Measurements from ENCODE around the gene COMMD9.

COMMD9 gene

DNA sequence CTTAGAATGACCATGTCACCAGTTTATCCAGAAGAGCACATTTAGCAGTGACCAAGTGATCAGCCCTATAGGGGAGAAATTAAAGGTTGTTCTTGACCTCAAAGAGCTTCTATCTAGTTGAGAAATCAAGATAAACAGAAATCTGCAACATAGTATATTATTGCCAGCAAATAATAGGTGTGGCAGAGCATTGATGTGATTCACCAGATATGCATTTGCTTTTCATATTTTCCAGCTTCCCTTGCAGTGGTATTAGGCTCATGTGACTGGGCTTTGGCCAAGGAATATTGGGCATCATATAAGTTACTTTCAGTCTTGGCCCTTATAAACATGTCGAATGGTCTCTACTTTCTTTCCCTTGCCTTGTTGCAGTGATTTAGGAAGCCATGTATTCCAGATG is 34.5 kb downstream of the COMMD9 start:
- Histone ChIP-seq H3K36me3 (ENCODE audit: insufficient read depth, low read length) (0 out of 2 replicates have a peak, but pooled peaks cover 4% of the 10 kb centered on the region), H3K27me3 (ENCODE audit: insufficient read depth, low read length) (no peaks in the 10 kb centered on the region), H3K4me3 (ENCODE audit: low read depth, low read length) (no peak overlapping the region), H3K27ac (ENCODE audit: low read depth, low read length) (peak overlapping the region; percentile 5; the same call in 1 of the 2 replicates), H3K4me1 (ENCODE audit: control insufficient read depth, insufficient read depth, low read length, unreplicated experiment) (peaks cover 34% of the 10 kb centered on the region), H2AFZ (ENCODE audit: low read length, unreplicated experiment) (no peak overlapping the region), H3K79me2 (ENCODE audit: control insufficient read depth, insufficient read depth, low read length, unreplicated experiment) (no peaks in the 10 kb centered on the region)

DNA sequence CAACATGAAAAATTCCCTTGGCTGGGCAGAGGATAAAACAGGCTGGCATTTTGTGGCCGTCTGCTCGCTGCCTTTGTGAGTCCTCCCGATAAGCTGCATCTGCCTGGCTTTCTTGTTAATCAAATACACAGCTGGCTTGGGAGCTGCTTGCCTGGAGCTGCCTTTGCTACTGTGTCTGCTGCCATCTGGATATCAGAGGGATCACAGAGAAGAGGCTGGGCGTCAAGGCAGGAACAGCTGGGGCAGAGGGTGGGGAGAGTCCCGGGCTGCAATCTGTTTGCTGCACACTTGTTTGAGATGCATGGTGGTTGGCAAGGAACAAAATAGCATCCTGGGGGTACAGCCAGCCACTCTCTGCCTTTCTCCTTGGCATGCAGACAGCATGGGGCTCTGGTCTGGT is 36.0 kb downstream of the COMMD9 start:
- H3K79me2 ChIP-seq (ENCODE audit: control insufficient read depth, insufficient read depth, low read length, unreplicated experiment), result no peaks in the 10 kb centered on the region
- no peaks in the 10 kb centered on the region for H3K27me3 ChIP-seq (ENCODE audit: insufficient read depth, low read length)
- no peak overlapping the region for H3K27ac ChIP-seq (ENCODE audit: low read depth, low read length)
- peaks cover 36% of the 10 kb centered on the region for H3K4me1 ChIP-seq (ENCODE audit: control insufficient read depth, insufficient read depth, low read length, unreplicated experiment)
- 0 out of 2 replicates have a peak, but pooled peaks cover 4% of the 10 kb centered on the region for H3K36me3 ChIP-seq (ENCODE audit: insufficient read depth, low read length)
- H2AFZ ChIP-seq (ENCODE audit: low read length, unreplicated experiment), result no peak overlapping the region
- no peak overlapping the region for H3K4me3 ChIP-seq (ENCODE audit: low read depth, low read length)

DNA sequence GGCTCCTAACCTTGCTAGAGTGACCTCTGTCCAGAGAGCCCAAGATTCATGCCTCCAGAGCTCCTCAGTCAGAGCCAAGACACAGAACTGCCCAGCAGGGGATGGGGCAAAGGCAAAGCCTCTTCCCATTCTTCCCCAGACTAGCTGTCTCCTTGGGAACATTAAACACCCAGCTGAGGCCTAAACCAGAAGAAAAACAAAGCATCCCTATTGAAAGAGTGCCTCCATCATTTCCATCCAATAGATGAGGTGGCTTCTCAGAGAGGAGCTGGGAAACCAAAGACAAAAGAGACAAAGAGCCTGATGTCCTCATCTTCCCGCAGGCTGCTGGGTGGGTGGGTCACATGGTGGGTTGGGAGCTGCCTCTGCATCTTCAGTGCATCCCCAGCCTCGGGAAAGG is 37.4 kb downstream of the COMMD9 start:
- H3K4me3 ChIP-seq (ENCODE audit: low read depth, low read length), result no peak overlapping the region
- peaks cover 27% of the 10 kb centered on the region for H3K4me1 ChIP-seq (ENCODE audit: control insufficient read depth, insufficient read depth, low read length, unreplicated experiment)
- 0 out of 2 replicates have a peak, but pooled peaks cover 4% of the 10 kb centered on the region for H3K36me3 ChIP-seq (ENCODE audit: insufficient read depth, low read length)
- H3K79me2 ChIP-seq (ENCODE audit: control insufficient read depth, insufficient read depth, low read length, unreplicated experiment), result no peaks in the 10 kb centered on the region
- H2AFZ ChIP-seq (ENCODE audit: low read length, unreplicated experiment), result no peak overlapping the region
- no peaks in the 10 kb centered on the region for H3K27me3 ChIP-seq (ENCODE audit: insufficient read depth, low read length)
- no peak overlapping the region for H3K27ac ChIP-seq (ENCODE audit: low read depth, low read length)

DNA sequence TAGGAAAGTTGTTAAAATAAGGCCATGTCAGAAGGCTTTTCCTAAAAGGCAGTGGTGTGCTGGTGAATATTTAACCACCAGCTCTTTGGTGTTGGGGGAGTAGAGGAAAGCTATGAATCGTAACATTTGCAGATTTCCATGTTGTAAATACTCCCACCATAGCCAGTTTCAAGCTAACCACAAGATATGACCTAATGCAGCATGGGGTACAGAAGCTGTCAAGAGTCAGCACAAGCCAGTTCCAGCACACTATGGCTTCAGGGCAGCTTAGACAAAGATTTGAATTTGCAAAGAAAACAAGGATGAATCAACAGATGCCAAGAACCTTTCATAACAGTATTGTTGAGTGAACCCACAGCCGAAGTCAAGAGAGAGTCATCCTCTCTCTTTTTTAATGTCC is 40.0 kb downstream of the COMMD9 start:
- Histone ChIP-seq H3K4me1 (ENCODE audit: control insufficient read depth, insufficient read depth, low read length, unreplicated experiment) (peaks cover 14% of the 10 kb centered on the region), H3K27me3 (ENCODE audit: insufficient read depth, low read length) (no peaks in the 10 kb centered on the region), H3K36me3 (ENCODE audit: insufficient read depth, low read length) (0 out of 2 replicates have a peak, but pooled peaks cover 4% of the 10 kb centered on the region), H2AFZ (ENCODE audit: low read length, unreplicated experiment) (no peak overlapping the region), H3K27ac (ENCODE audit: low read depth, low read length) (no peak overlapping the region), H3K79me2 (ENCODE audit: control insufficient read depth, insufficient read depth, low read length, unreplicated experiment) (no peaks in the 10 kb centered on the region), H3K4me3 (ENCODE audit: low read depth, low read length) (no peak overlapping the region)

DNA sequence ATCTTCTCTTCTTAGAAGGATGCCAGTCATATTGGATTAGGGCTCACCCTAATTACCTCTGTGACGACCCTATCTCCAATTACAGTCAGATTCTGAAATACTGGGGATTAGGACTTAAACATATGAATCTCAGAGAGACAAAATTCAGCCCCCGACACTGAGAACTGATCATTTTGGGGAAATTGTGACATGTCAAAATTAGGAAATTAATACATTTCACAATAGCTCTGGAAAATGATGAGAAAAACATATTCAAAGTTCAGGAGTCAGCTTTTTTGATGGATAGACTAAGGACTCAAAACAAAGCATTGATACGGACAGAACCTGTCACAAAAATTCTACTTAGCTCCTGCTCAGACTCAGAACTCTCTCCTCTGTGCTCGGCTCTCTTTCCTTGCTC is 40.8 kb downstream of the COMMD9 start:
- no peak overlapping the region for H3K4me3 ChIP-seq (ENCODE audit: low read depth, low read length)
- no peak overlapping the region for H2AFZ ChIP-seq (ENCODE audit: low read length, unreplicated experiment)
- no peaks in the 10 kb centered on the region for H3K79me2 ChIP-seq (ENCODE audit: control insufficient read depth, insufficient read depth, low read length, unreplicated experiment)
- H3K27ac ChIP-seq (ENCODE audit: low read depth, low read length), result no peak overlapping the region
- peaks cover 14% of the 10 kb centered on the region for H3K4me1 ChIP-seq (ENCODE audit: control insufficient read depth, insufficient read depth, low read length, unreplicated experiment)
- no peaks in the 10 kb centered on the region for H3K27me3 ChIP-seq (ENCODE audit: insufficient read depth, low read length)
- H3K36me3 ChIP-seq (ENCODE audit: insufficient read depth, low read length), result 0 out of 2 replicates have a peak, but pooled peaks cover 4% of the 10 kb centered on the region

DNA sequence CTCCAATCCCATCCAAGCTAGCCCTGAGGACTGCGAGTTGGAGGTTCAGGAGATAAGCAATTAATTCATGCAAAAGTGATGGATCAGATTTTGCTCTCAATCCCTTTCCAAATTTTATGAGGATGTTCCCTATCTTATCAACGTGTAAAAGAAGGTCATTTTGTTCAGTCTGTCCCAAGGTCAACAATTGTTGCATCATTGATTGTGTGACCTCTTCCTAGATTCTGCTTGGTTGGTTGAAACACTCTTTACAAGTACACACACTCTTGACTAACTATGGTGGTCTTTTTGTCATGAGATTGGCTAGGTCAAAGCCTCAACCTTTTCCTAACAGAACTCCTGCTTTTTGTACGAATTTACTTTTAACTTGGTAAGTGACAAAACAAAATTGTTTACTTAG is 41.7 kb downstream of the COMMD9 start:
- H3K27ac ChIP-seq (ENCODE audit: low read depth, low read length), result no peak overlapping the region
- H3K79me2 ChIP-seq (ENCODE audit: control insufficient read depth, insufficient read depth, low read length, unreplicated experiment), result no peaks in the 10 kb centered on the region
- peaks cover 14% of the 10 kb centered on the region for H3K4me1 ChIP-seq (ENCODE audit: control insufficient read depth, insufficient read depth, low read length, unreplicated experiment)
- no peaks in the 10 kb centered on the region for H3K27me3 ChIP-seq (ENCODE audit: insufficient read depth, low read length)
- no peak overlapping the region for H2AFZ ChIP-seq (ENCODE audit: low read length, unreplicated experiment)
- H3K36me3 ChIP-seq (ENCODE audit: insufficient read depth, low read length), result 0 out of 2 replicates have a peak, but pooled peaks cover 4% of the 10 kb centered on the region
- H3K4me3 ChIP-seq (ENCODE audit: low read depth, low read length), result no peak overlapping the region

DNA sequence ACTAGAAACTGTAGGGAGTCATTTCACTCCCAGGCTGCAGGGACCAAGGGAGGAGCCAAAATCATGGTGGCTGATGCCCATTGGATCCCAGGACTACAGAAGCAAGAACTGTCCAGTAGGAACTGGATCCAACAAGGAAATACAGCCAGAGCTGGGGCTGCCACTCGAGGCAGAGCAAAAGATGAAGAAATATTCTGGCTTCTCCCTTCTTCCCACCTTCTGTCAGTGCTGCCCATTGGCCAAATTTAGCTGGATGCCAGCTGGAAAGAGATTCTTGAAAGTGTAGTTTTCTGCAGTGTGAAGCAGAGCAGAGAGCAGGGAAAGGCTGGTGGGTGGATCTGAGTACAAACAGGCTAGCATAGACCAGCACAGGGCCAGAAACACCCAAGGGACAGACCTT is 45.6 kb downstream of the COMMD9 start:
- Histone ChIP-seq H3K36me3 (ENCODE audit: insufficient read depth, low read length) (no peaks in the 10 kb centered on the region), H3K4me3 (ENCODE audit: low read depth, low read length) (no peak overlapping the region), H3K27ac (ENCODE audit: low read depth, low read length) (no peak overlapping the region), H3K79me2 (ENCODE audit: control insufficient read depth, insufficient read depth, low read length, unreplicated experiment) (no peaks in the 10 kb centered on the region), H3K4me1 (ENCODE audit: control insufficient read depth, insufficient read depth, low read length, unreplicated experiment) (peaks cover 1% of the 10 kb centered on the region), H2AFZ (ENCODE audit: low read length, unreplicated experiment) (no peak overlapping the region), H3K27me3 (ENCODE audit: insufficient read depth, low read length) (no peaks in the 10 kb centered on the region)

DNA sequence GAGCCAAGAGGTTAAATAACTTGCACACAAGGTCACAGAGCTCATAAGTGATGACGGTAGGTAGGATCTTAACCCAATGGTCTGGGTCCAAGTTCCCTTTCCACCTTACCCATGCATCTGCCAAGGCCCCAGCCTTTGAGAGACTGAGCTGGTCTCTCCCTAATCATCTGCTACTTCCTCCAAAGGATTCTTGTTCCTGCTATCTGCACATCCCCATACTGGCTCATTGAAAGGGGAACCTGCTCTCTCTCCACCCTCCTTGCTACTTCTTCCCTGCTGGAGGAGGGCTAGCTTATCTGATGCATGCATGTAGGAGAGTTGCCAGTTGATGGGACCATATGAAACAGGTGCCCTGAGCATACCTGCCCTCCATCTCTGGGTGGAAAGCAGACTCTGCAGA is 47.7 kb downstream of the COMMD9 start:
- H3K79me2 ChIP-seq (ENCODE audit: control insufficient read depth, insufficient read depth, low read length, unreplicated experiment), result no peaks in the 10 kb centered on the region
- no peaks in the 10 kb centered on the region for H3K4me1 ChIP-seq (ENCODE audit: control insufficient read depth, insufficient read depth, low read length, unreplicated experiment)
- no peaks in the 10 kb centered on the region for H3K36me3 ChIP-seq (ENCODE audit: insufficient read depth, low read length)
- H3K27me3 ChIP-seq (ENCODE audit: insufficient read depth, low read length), result no peaks in the 10 kb centered on the region
- no peak overlapping the region for H3K27ac ChIP-seq (ENCODE audit: low read depth, low read length)
- no peak overlapping the region for H2AFZ ChIP-seq (ENCODE audit: low read length, unreplicated experiment)
- H3K4me3 ChIP-seq (ENCODE audit: low read depth, low read length), result no peak overlapping the region

DNA sequence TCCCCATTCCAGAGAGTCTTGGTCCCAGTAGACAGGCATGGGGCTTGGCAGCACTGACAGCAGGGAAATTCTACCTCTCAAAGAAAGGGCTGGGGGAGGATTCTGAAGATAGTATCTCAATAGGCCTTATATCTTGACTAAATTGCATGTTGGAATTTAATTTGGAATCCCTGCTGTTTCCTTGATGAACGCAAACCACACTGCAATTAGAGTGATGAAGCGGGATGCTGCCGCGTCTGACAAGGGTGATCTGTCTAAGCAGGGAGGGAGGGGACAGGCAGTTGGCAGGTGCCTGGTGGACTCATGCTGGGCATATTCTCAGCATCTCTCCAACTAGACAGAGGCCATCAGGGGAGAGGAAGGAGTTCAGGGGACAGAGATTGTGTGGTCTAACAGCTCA is 48.4 kb downstream of the COMMD9 start:
- no peak overlapping the region for H2AFZ ChIP-seq (ENCODE audit: low read length, unreplicated experiment)
- no peak overlapping the region for H3K27ac ChIP-seq (ENCODE audit: low read depth, low read length)
- no peaks in the 10 kb centered on the region for H3K79me2 ChIP-seq (ENCODE audit: control insufficient read depth, insufficient read depth, low read length, unreplicated experiment)
- no peak overlapping the region for H3K4me3 ChIP-seq (ENCODE audit: low read depth, low read length)
- 0 out of 2 replicates have a peak, but pooled peaks cover 1% of the 10 kb centered on the region for H3K36me3 ChIP-seq (ENCODE audit: insufficient read depth, low read length)
- no peaks in the 10 kb centered on the region for H3K27me3 ChIP-seq (ENCODE audit: insufficient read depth, low read length)
- no peaks in the 10 kb centered on the region for H3K4me1 ChIP-seq (ENCODE audit: control insufficient read depth, insufficient read depth, low read length, unreplicated experiment)

DNA sequence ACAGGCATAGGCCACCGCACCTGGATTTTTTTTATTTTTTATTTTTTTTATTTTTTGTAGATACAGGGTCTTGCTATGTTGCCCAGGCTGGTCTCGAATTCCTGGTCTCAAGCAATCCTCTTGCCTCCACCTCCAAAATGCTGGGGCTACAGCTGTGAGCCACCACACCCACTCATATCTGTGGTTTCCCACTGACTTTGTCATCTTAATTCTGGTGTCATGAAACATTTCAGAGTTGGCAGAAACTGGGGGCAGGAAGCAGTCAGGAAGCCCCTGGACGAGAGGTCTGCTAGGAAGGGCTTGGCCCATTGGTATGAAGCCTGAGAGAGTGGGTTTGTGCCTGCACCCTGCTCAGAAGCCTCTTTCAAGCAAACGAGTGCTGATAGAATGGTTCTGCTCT is 49.1 kb downstream of the COMMD9 start:
- Histone ChIP-seq H3K27ac (ENCODE audit: low read depth, low read length) (no peak overlapping the region), H3K4me3 (ENCODE audit: low read depth, low read length) (no peak overlapping the region), H3K27me3 (ENCODE audit: insufficient read depth, low read length) (no peaks in the 10 kb centered on the region), H3K4me1 (ENCODE audit: control insufficient read depth, insufficient read depth, low read length, unreplicated experiment) (no peaks in the 10 kb centered on the region), H2AFZ (ENCODE audit: low read length, unreplicated experiment) (no peak overlapping the region), H3K79me2 (ENCODE audit: control insufficient read depth, insufficient read depth, low read length, unreplicated experiment) (no peaks in the 10 kb centered on the region), H3K36me3 (ENCODE audit: insufficient read depth, low read length) (0 out of 2 replicates have a peak, but pooled peaks cover 3% of the 10 kb centered on the region)

DNA sequence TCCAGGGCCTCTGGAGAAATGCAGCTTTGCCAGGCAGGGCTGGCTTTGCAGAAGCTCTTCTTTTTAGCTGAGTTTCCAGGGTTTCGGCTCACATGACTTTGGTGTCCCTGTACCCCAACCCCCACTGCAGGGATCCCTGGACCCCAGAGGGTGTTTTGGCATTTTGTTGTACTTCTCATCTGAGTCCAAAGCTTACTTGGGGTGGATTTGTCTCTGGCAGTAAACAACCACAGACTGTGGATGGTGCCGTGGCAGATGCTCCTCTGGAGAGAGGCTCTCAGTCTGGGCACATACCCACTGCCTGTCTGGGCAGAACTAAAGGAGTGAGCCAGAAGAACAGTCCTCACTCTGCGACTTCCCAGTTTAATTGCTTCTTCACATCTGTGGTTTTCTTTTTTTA is 49.6 kb downstream of the COMMD9 start:
- H3K27me3 ChIP-seq (ENCODE audit: insufficient read depth, low read length), result no peaks in the 10 kb centered on the region
- 0 out of 2 replicates have a peak, but pooled peaks cover 3% of the 10 kb centered on the region for H3K36me3 ChIP-seq (ENCODE audit: insufficient read depth, low read length)
- H3K79me2 ChIP-seq (ENCODE audit: control insufficient read depth, insufficient read depth, low read length, unreplicated experiment), result no peaks in the 10 kb centered on the region
- H3K27ac ChIP-seq (ENCODE audit: low read depth, low read length), result no peak overlapping the region
- no peaks in the 10 kb centered on the region for H3K4me1 ChIP-seq (ENCODE audit: control insufficient read depth, insufficient read depth, low read length, unreplicated experiment)
- no peak overlapping the region for H2AFZ ChIP-seq (ENCODE audit: low read length, unreplicated experiment)
- H3K4me3 ChIP-seq (ENCODE audit: low read depth, low read length), result no peak overlapping the region

Measured in ACC112 (cell line).